ENCODE data around the gene PAPSS1. TPM values are rescaled to one million over a fixed set of nuclear protein-coding genes. Genes with fewer than 3 reads are reported as not detected.

The PAPSS1 gene
- total RNA-seq, 2 donors from 2014 or later = 128 to 164 TPM

DNA sequence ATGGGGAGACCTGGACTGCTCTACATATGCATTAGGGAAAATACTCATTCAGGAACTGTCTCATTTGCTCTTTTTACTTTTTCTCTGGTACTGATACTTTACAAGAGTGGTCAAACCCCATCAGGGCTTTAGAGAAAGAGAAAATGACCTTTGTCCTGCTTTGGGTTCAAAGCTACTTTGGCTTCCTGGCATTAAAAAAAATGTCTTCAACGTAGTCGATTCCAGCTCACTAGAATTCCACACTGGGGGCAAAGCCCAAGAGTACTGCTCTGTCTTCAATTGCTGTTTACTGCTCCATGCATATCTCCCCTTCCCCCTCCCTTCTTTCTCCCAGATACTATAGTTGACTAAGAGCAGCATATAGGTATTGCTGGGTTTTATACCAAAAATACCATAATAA lies 98.0 kb downstream of the PAPSS1 start:
- H3K27ac Mint-ChIP-seq = no peak overlapping the region
- H3K9me3 Mint-ChIP-seq = peaks cover 20% of the 10 kb centered on the region
- no peak overlapping the region for H3K4me3 ChIP-seq (ENCODE audit: low read length)
- H3K27me3 Mint-ChIP-seq (ENCODE audit: insufficient read depth) = no peaks in the 10 kb centered on the region
- H3K4me1 ChIP-seq (ENCODE audit: control insufficient read depth, insufficient read depth, low read length) = no peaks in the 10 kb centered on the region
- H3K36me3 ChIP-seq (ENCODE audit: control insufficient read depth, insufficient read depth, low read length) = peaks cover 19% of the 10 kb centered on the region
- H3K27me3 ChIP-seq (ENCODE audit: control insufficient read depth, insufficient read depth, low read length, poor library complexity, severe bottlenecking) = no peaks in the 10 kb centered on the region
- H3K4me1 Mint-ChIP-seq = no peaks in the 10 kb centered on the region
- no peak for DNase-seq
- TF ChIP-seq, protein P1, sequence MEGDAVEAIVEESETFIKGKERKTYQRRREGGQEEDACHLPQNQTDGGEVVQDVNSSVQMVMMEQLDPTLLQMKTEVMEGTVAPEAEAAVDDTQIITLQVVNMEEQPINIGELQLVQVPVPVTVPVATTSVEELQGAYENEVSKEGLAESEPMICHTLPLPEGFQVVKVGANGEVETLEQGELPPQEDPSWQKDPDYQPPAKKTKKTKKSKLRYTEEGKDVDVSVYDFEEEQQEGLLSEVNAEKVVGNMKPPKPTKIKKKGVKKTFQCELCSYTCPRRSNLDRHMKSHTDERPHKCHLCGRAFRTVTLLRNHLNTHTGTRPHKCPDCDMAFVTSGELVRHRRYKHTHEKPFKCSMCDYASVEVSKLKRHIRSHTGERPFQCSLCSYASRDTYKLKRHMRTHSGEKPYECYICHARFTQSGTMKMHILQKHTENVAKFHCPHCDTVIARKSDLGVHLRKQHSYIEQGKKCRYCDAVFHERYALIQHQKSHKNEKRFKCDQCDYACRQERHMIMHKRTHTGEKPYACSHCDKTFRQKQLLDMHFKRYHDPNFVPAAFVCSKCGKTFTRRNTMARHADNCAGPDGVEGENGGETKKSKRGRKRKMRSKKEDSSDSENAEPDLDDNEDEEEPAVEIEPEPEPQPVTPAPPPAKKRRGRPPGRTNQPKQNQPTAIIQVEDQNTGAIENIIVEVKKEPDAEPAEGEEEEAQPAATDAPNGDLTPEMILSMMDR (conservative IDR thresholded peaks at IDR 0.05) = no peak
- H3K9me3 ChIP-seq (ENCODE audit: control insufficient read depth, low read length) = peaks cover 31% of the 10 kb centered on the region
- no peak overlapping the region for H3K4me3 Mint-ChIP-seq
- no peak overlapping the region for H3K9ac ChIP-seq (ENCODE audit: extremely low read depth, low read length, poor library complexity, severe bottlenecking)
- 94% methylated on average over 2 of the region's 2 CpGs; no CpG with 5 or more reads in 1 of the 2 experiments for WGBS, 2 experiments (ENCODE audit: insufficient coverage in 1 of 2, insufficient read length in 1 of 2)
- H3K27ac ChIP-seq (ENCODE audit: low read depth, low read length) = no peak overlapping the region
- H3K36me3 Mint-ChIP-seq (ENCODE audit: low read depth) = peaks cover 39% of the 10 kb centered on the region

GRCh38 chr4:107619731-107620130 lies 100.3 kb downstream of the PAPSS1 start:
- H3K4me1 ChIP-seq (ENCODE audit: control insufficient read depth, insufficient read depth, low read length) = no peaks in the 10 kb centered on the region
- H3K9ac ChIP-seq (ENCODE audit: extremely low read depth, low read length, poor library complexity, severe bottlenecking) = no peak overlapping the region
- H3K4me1 Mint-ChIP-seq = no peaks in the 10 kb centered on the region
- peaks cover 35% of the 10 kb centered on the region for H3K9me3 ChIP-seq (ENCODE audit: control insufficient read depth, low read length)
- H3K36me3 ChIP-seq (ENCODE audit: control insufficient read depth, insufficient read depth, low read length) = peaks cover 29% of the 10 kb centered on the region
- peaks cover 20% of the 10 kb centered on the region for H3K9me3 Mint-ChIP-seq
- TF ChIP-seq, protein P1 (conservative IDR thresholded peaks at IDR 0.05) = no peak
- H3K27me3 ChIP-seq (ENCODE audit: control insufficient read depth, insufficient read depth, low read length, poor library complexity, severe bottlenecking) = no peaks in the 10 kb centered on the region
- H3K27ac ChIP-seq (ENCODE audit: low read depth, low read length) = no peak overlapping the region
- H3K36me3 Mint-ChIP-seq (ENCODE audit: low read depth) = peaks cover 45% of the 10 kb centered on the region
- no peak overlapping the region for H3K27ac Mint-ChIP-seq
- 88% methylated on average over 1 of the region's 2 CpGs; no CpG with 5 or more reads in 1 of the 2 experiments for WGBS, 2 experiments (ENCODE audit: insufficient coverage in 1 of 2, insufficient read length in 1 of 2)
- no peak for DNase-seq
- no peak overlapping the region for H3K4me3 ChIP-seq (ENCODE audit: low read length)
- no peak overlapping the region for H3K4me3 Mint-ChIP-seq
- H3K27me3 Mint-ChIP-seq (ENCODE audit: insufficient read depth) = no peaks in the 10 kb centered on the region

DNA sequence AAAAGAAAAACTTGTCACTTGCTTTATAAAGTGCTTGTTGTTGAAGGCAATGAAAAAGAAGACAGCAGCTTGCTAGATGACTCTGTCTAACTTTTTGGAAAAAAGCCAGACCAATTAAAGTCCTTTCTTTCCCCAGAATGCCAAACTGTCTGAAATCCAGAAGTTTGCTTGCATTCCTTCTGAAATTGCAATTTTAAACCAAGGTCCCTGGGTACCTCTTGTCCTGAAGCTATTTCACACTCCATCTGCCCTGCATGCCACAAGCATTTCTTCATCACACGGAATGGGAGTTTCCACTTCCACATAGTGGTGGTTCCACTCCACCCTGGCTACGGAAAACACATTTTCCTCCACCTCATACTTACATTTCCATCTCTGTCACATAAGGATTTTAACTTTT lies 101.0 kb downstream of the PAPSS1 start:
- Histone ChIP-seq H3K27me3 (ENCODE audit: control insufficient read depth, insufficient read depth, low read length, poor library complexity, severe bottlenecking) (no peaks in the 10 kb centered on the region), H3K9me3 (ENCODE audit: control insufficient read depth, low read length) (peaks cover 31% of the 10 kb centered on the region), H3K36me3 (ENCODE audit: control insufficient read depth, insufficient read depth, low read length) (peaks cover 29% of the 10 kb centered on the region), H3K27ac (ENCODE audit: low read depth, low read length) (no peak overlapping the region), H3K4me3 (ENCODE audit: low read length) (no peak overlapping the region), H3K9ac (ENCODE audit: extremely low read depth, low read length, poor library complexity, severe bottlenecking) (no peak overlapping the region), H3K4me1 (ENCODE audit: control insufficient read depth, insufficient read depth, low read length) (no peaks in the 10 kb centered on the region)
- H3K36me3 Mint-ChIP-seq (ENCODE audit: low read depth) = peaks cover 45% of the 10 kb centered on the region
- H3K27me3 Mint-ChIP-seq (ENCODE audit: insufficient read depth) = no peaks in the 10 kb centered on the region
- no peak overlapping the region for H3K27ac Mint-ChIP-seq
- no peak overlapping the region for H3K4me3 Mint-ChIP-seq
- no peaks in the 10 kb centered on the region for H3K4me1 Mint-ChIP-seq
- H3K9me3 Mint-ChIP-seq = peaks cover 18% of the 10 kb centered on the region
- 93 to 100% methylated on average over 1 to 2 of the region's 2 CpGs for WGBS, 2 experiments (ENCODE audit: insufficient coverage in 1 of 2, insufficient read length in 1 of 2)
- DNase-seq = no peak
- TF ChIP-seq, protein P1 (conservative IDR thresholded peaks at IDR 0.05) = no peak

Measured in endodermal cell (in vitro differentiated cells).